ENCODE results near the gene ADCY1.

DNA sequence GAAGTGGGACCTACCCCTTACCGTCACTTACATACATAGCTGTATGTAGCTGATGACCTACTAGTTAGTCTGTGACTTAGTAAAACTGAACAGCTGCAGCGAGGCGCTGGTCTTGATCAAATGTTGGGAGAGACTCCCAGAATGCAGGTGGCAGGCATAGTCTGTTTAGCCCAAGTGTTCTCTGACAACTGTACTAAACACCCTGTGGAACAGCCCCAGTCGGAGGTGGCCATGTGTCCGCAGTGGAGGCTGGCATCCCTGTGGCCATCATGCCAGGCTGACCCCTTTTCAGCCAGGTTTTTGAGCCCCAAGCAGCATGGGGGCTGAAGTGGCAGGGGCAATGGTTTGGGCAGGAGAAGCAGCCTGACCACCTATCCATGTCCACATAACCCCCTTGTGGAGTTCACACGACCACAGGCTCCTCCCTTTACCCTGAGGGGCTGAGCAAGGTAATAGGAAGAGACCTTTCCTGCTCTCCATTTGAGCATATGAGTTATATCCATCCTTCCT is 7.2 kb downstream of the ADCY1 start:
- TF ChIP-seq POLR2A (IDR thresholded peaks at IDR 0.05) (no peak), POLR2AphosphoS5 (IDR thresholded peaks at IDR 0.05) (no peak)
